ENCODE results near the gene GPC6.

Gene GPC6

GRCh38 chr13:93336728-93337127 is 110.1 kb downstream of the GPC6 start:
- TF ChIP-seq CTCF (IDR thresholded peaks at IDR 0.05; ENCODE audit: low read depth, low read length, missing control alignments), result no peak
- no peak for DNase-seq (ENCODE audit: extremely low read depth, low read depth)

GRCh38 chr13:93338030-93338429 is 111.4 kb downstream of the GPC6 start:
- no peak for TF ChIP-seq CTCF (IDR thresholded peaks at IDR 0.05; ENCODE audit: low read depth, low read length, missing control alignments)
- DNase-seq (ENCODE audit: extremely low read depth, low read depth), result no peak
- no peak overlapping the region for H3K4me3 ChIP-seq (replicated peaks; ENCODE audit: low read depth, low read length)

More at GRCh38 chr13:93336728-93337127, 110.1 kb downstream of the GPC6 start:
- H3K4me3 ChIP-seq (replicated peaks; ENCODE audit: low read depth, low read length), result no peak overlapping the region

GRCh38 chr13:93338906-93339305 is 112.3 kb downstream of the GPC6 start:
- TF ChIP-seq CTCF (IDR thresholded peaks at IDR 0.05; ENCODE audit: low read depth, low read length, missing control alignments), result no peak
- no peak for DNase-seq (ENCODE audit: extremely low read depth, low read depth)
- H3K4me3 ChIP-seq (replicated peaks; ENCODE audit: low read depth, low read length), result no peak overlapping the region

GRCh38 chr13:93339550-93339949 is 112.9 kb downstream of the GPC6 start:
- H3K4me3 ChIP-seq (replicated peaks; ENCODE audit: low read depth, low read length), result no peak overlapping the region
- no peak for TF ChIP-seq CTCF (IDR thresholded peaks at IDR 0.05; ENCODE audit: low read depth, low read length, missing control alignments)
- DNase-seq (ENCODE audit: extremely low read depth, low read depth), result no peak

- DNase-seq (ENCODE audit: extremely low read depth, low read depth), result no peak
Measured at GRCh38 chr13:93341517-93341916, 114.9 kb downstream of the GPC6 start.

GRCh38 chr13:93343097-93343496 is 116.5 kb downstream of the GPC6 start:
- no peak for TF ChIP-seq CTCF (IDR thresholded peaks at IDR 0.05; ENCODE audit: low read depth, low read length, missing control alignments)
- no peak for DNase-seq (ENCODE audit: extremely low read depth, low read depth)
- H3K4me3 ChIP-seq (replicated peaks; ENCODE audit: low read depth, low read length), result no peak overlapping the region

More at GRCh38 chr13:93341517-93341916, 114.9 kb downstream of the GPC6 start:
- TF ChIP-seq CTCF (IDR thresholded peaks at IDR 0.05; ENCODE audit: low read depth, low read length, missing control alignments), result no peak
- no peak overlapping the region for H3K4me3 ChIP-seq (replicated peaks; ENCODE audit: low read depth, low read length)

- TF ChIP-seq CTCF (IDR thresholded peaks at IDR 0.05; ENCODE audit: low read depth, low read length, missing control alignments), result no peak
- DNase-seq (ENCODE audit: extremely low read depth, low read depth), result no peak
- H3K4me3 ChIP-seq (replicated peaks; ENCODE audit: low read depth, low read length), result no peak overlapping the region
Measured at GRCh38 chr13:93344048-93344705, 117.6 kb downstream of the GPC6 start.
